Nephron (organoid): ENCODE measurements around the gene TFDP2.

Experiments used
- H3K27ac Mint-ChIP-seq, 3 experiments: 2 replicates each; pipeline ENCODE4 v1.8.0; 2020; ENCODE audit warnings: mixed read lengths in 3 of 3, mild to moderate bottlenecking in 2 of 3, moderate library complexity in 1 of 3
- H3K27me3 Mint-ChIP-seq: 2 replicates; pipeline ENCODE4 v1.8.0; 2021; ENCODE audit warnings: low read depth, mild to moderate bottlenecking, moderate library complexity, mixed read lengths
- H3K36me3 Mint-ChIP-seq: 2 replicates; pipeline ENCODE4 v1.8.0; 2020; ENCODE audit warnings: low read depth, mixed read lengths
- H3K4me1 Mint-ChIP-seq: 2 replicates; pipeline ENCODE4 v1.8.0; 2020; ENCODE audit warnings: mixed read lengths
- H3K4me3 Mint-ChIP-seq, 3 experiments: 2 replicates each; pipeline ENCODE4 v1.8.0; 2020; ENCODE audit warnings: mild to moderate bottlenecking in 3 of 3, mixed read lengths in 3 of 3, moderate library complexity in 2 of 3
- H3K9me3 Mint-ChIP-seq: 2 replicates; pipeline ENCODE4 v1.8.0; 2020; ENCODE audit warnings: mixed read lengths
- TF ChIP-seq, protein P1 (sequence below), 3 experiments: fragments of 200-600 bp; sonication (generic); IDR thresholded peaks; one replicate each; pipeline ENCODE4 v1.5.0; 2021; ENCODE audit warnings: antibody characterized with exemption in 3 of 3; ENCODE audit not compliant: unreplicated experiment in 3 of 3

Gene TFDP2

GRCh38 chr3:141938011-141938500, 211.3 kb downstream of the TFDP2 start:
- no peak overlapping the region for H3K4me3 Mint-ChIP-seq
- no peak overlapping the region for H3K27ac Mint-ChIP-seq
- no peaks in the 10 kb centered on the region for H3K9me3 Mint-ChIP-seq
- peaks cover 8% of the 10 kb centered on the region for H3K4me1 Mint-ChIP-seq
- TF ChIP-seq, protein P1, sequence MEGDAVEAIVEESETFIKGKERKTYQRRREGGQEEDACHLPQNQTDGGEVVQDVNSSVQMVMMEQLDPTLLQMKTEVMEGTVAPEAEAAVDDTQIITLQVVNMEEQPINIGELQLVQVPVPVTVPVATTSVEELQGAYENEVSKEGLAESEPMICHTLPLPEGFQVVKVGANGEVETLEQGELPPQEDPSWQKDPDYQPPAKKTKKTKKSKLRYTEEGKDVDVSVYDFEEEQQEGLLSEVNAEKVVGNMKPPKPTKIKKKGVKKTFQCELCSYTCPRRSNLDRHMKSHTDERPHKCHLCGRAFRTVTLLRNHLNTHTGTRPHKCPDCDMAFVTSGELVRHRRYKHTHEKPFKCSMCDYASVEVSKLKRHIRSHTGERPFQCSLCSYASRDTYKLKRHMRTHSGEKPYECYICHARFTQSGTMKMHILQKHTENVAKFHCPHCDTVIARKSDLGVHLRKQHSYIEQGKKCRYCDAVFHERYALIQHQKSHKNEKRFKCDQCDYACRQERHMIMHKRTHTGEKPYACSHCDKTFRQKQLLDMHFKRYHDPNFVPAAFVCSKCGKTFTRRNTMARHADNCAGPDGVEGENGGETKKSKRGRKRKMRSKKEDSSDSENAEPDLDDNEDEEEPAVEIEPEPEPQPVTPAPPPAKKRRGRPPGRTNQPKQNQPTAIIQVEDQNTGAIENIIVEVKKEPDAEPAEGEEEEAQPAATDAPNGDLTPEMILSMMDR (IDR thresholded peaks at IDR 0.05; ENCODE audit: unreplicated experiment in 3 of 3) = no peak
- peaks cover 16% of the 10 kb centered on the region for H3K36me3 Mint-ChIP-seq
- H3K27me3 Mint-ChIP-seq = no peaks in the 10 kb centered on the region

GRCh38 chr3:141934354-141934753, 215.0 kb downstream of the TFDP2 start:
- Mint-ChIP-seq H3K4me3 (no peak overlapping the region), H3K4me1 (peaks cover 8% of the 10 kb centered on the region), H3K27ac (peak overlapping the region; percentile 65 to 80 (median 66)), H3K9me3 (no peaks in the 10 kb centered on the region), H3K27me3 (no peaks in the 10 kb centered on the region), H3K36me3 (peaks cover 13% of the 10 kb centered on the region)
- TF ChIP-seq, protein P1 (IDR thresholded peaks at IDR 0.05; ENCODE audit: unreplicated experiment in 3 of 3) = no peak

DNA sequence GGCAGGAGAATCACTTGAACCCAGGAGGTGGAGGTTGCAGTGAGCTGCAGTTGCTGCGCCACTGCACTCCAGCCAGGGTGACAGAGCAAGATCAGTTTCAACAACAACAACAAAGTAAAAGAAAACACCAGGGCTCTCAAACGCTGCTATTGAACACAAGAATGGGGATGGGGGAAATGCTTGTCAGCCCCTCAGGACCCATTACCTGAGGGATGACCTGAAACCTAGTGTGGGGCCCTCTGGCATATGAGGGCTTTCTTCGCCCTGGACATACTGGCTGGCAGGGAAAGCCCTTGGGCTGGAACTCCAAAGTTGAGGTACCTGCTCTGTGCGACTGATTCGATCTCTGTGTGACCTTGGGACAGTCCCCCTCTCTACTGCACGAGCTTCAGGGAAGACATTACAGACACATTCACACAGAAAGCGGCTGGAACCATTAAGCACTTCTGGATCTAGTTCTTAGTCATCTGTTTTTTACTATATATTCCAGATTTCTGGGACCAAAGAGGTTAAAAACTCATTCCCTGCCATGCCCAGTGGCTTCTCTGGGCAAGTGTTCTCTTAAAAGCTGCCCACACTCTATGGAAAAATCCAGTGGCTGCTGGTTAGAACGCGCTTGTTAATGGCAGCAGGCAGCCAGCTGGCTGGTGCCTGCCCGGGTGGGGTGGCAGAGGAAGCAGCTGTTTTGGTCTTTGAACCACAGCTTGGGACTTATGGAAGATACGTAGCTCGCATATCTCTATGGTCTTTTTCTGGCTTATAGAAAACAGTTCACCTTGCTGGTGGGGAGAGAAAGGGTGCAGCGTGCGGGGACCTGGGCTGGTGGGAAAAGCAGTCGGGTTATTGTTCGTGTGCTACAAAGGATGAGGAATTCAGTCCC, 215.7 kb downstream of the TFDP2 start:
- Mint-ChIP-seq H3K9me3 (no peaks in the 10 kb centered on the region), H3K36me3 (peaks cover 19% of the 10 kb centered on the region), H3K4me1 (peaks cover 8% of the 10 kb centered on the region), H3K27me3 (no peaks in the 10 kb centered on the region), H3K27ac (peak overlapping the region; percentile 65 to 80 (median 66)), H3K4me3 (no peak overlapping the region)
- TF ChIP-seq, protein P1 (IDR thresholded peaks at IDR 0.05; ENCODE audit: unreplicated experiment in 3 of 3) = no peak

GRCh38 chr3:141930801-141931200, 218.5 kb downstream of the TFDP2 start:
- no peak overlapping the region for H3K27ac Mint-ChIP-seq
- H3K4me3 Mint-ChIP-seq = no peak overlapping the region
- TF ChIP-seq, protein P1 (IDR thresholded peaks at IDR 0.05; ENCODE audit: unreplicated experiment in 3 of 3) = no peak
- H3K4me1 Mint-ChIP-seq = peaks cover 8% of the 10 kb centered on the region
- no peaks in the 10 kb centered on the region for H3K27me3 Mint-ChIP-seq
- H3K9me3 Mint-ChIP-seq = no peaks in the 10 kb centered on the region
- H3K36me3 Mint-ChIP-seq = peaks cover 34% of the 10 kb centered on the region

DNA sequence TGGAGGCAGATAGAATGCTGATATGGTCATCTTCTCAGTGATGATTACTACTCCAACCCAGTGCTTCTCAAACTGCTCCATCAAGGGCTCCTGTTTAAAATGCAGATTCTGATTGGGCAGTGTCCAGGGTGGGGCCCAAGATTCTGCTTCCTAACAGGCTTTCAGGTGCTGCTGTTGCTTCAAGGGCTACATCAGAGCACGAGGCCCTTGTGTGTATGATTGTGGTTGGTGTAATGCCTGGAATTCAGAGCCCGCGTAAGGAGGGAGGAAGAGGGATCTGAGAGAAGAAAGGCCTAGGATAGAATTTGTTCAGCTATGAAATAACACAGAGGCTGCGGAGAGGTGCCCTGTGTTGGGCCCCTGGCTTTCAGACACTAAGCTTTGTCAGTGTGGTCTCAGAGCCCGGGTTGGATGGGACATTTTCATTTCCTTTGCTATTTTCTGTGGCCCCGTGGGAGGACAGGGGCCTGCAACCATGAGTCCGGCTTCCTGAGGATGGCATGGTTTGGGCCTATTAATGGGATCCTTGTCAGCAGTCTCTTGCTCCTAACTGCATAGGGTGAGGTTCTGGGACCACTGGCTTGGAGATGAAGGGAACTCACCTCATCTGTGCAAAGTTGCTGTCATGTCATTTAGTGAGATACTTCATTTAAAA, 219.9 kb downstream of the TFDP2 start:
- TF ChIP-seq, protein P1 (IDR thresholded peaks at IDR 0.05; ENCODE audit: unreplicated experiment in 3 of 3) = no peak
- no peak overlapping the region for H3K4me3 Mint-ChIP-seq
- H3K27ac Mint-ChIP-seq = no peak overlapping the region
- peaks cover 43% of the 10 kb centered on the region for H3K36me3 Mint-ChIP-seq
- peaks cover 8% of the 10 kb centered on the region for H3K4me1 Mint-ChIP-seq
- no peaks in the 10 kb centered on the region for H3K27me3 Mint-ChIP-seq
- no peaks in the 10 kb centered on the region for H3K9me3 Mint-ChIP-seq
